Activated CD4-positive, CD25-positive, alpha-beta regulatory T cell treated with anti-CD3 and anti-CD28 coated beads, Interleukin-2, amount 50 U/mL, for 72 hours (primary cell): ENCODE results near the gene MYPN.

Experiments used
- DNase-seq: peaks from one replicate; pipeline ENCODE4 v3.0.0; 2021

Gene MYPN

DNA sequence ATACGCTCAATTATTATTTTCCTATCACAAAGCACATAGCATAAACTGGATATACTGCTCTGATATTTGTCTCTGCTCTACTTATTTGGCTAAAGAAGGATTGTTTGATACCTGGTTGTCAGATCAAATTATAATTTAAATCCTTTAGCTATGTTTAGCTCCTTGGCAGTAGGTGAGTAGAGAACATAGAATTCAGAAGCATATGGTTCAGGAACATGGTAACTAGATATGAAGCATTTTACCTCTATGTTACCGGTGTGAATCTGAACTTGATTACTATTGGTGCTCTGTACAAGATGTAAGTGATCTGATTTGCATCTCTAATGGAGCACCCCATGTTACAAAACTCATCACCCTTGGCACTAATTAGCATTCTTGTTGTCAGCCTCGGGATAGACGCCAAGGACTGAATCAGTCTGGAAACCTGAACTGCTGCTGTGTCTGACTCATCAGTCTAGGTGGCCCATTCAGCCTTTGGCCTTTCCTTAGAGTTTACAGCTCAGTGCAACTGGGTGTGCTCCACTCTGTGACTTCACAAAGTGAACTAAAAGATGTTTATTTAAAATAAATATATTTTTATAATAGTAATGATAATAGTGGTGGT is 12.3 kb upstream of the MYPN start:
- DNase-seq = no peak

DNA sequence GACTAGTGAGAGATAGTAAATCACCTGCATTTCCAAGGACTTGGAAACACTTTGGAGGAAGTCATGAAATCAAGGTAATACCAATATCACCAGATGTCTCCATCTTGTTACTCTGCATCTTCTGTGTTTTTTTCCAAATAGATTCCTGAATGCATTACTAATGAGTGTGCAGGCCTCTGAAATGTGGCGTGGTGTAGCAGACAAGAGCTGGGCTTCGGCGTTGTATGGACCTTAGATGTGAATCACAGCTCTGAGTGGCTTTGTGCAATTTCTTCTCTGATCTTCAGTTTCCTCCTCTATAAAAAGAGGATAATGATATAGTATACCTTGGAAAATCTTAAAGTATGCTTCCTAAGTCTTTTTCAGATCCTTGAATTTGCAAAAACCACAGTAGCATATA is 9.6 kb upstream of the MYPN start:
- no peak for DNase-seq

GRCh38 chr10:68101066-68101465 is 8.2 kb upstream of the MYPN start:
- no peak for DNase-seq

DNA sequence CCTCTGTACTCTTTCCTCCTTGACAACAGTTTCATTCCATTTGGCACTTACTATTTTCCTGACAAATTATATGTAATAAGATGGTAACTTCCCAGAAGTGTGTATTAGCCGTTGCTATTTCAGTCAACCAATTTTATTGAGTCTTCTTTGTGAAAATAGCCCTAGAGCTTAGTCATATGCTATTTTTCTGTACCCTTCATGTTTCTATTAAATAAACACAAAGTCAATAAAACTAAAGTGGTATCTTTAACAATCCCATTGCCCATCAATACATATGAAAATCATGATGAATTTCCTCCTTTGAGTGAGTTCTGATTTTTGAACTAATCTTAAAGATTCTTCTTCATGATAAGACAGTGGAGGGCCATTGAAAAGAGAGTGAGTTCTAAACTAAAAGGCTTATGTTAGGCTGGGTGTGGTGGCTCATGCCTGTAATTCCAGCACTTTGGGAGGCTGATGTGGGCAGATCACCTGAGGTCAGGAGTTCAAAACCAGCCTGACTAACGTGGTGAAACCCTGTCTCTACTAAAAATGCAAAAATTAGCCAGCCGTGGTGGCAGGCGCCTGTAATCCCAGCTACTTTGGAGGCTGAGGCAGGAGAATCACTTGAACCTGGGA is 5.9 kb upstream of the MYPN start:
- no peak for DNase-seq

DNA sequence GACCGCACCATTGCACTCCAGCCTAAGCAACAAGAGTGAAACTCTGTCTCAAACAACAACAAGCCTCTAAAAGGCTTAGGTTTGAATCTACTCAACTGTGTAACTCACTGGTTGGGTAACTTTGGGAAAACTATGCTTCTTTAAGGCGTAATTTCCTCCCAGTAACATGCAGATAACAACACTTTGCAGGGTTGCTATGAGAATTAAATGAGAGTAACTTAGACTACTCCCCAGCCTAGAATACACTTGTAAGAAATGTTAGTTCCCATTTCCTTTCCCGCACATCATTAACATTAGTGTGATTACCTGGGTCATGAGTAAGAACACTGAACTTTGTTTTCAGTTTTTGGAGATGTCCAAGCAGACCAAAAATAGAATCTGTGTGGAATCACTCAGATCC is 5.4 kb upstream of the MYPN start:
- no peak for DNase-seq

- no peak for DNase-seq
These were observed 3.5 kb upstream of the MYPN start for GRCh38 chr10:68105820-68106219.

DNA sequence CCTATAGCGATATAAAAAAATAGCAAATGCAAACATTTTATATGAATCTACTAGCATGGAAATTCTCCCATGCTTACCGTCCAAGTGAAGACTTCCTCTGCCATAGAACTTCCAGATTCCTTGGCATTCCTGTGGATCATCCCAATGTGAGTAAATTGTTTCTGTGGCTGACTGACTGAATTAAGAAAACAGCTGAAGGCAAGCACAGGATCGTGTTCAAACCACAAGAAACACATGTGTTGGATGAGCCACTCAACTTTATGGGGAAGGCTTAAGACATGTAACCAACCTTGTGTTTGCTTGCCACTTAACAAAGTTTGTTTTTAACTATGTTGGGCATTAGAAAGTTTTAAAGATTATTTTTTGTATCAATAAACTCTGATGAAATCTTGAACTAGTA is 2.6 kb upstream of the MYPN start:
- DNase-seq = no peak

- no peak for DNase-seq
These were observed 1.6 kb upstream of the MYPN start for GRCh38 chr10:68107651-68108050.

- DNase-seq = no peak
These were observed 1.2 kb upstream of the MYPN start for GRCh38 chr10:68108051-68108450.

GRCh38 chr10:68108653-68109052 is 635 bp upstream of the MYPN start:
- DNase-seq = no peak

DNA sequence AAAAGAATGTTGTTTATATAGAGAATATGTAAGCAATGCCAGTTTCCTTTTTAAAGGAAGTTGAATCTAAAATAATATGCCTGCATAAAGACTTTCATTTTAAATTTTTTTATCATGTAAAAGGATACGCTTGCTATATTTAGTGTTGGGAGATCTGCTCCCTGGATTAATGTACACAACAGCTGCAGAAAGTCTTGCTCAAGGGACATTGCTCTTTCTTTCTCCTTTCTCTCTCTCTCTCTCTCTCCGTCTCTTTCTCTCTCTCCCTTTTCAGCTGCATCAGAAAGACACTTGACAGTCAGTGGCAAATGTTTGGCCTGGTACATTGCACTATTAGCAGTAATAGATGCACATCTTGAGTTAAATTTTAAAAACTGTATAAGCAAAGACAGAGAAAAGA is 739 bp downstream of the MYPN start:
- no peak for DNase-seq

DNA sequence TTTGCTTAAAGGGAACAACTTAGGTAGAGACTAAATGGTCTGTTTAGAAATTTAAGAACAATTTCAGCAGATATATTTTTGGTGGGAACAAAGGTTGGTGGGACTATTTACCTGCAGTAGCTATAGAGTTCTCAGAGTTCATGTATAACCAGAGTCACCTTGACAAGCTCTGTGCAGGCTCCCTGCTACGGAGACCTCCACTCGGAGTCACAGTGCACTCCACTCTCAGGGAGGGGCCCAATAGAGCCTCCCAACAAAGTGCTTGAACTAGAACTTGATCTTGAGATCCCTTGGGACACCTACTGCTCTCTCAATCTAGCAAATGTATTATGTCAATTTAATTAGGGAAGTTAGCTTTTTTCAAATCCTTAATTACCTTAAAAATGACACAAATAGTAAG is 2.3 kb downstream of the MYPN start:
- DNase-seq = no peak

DNA sequence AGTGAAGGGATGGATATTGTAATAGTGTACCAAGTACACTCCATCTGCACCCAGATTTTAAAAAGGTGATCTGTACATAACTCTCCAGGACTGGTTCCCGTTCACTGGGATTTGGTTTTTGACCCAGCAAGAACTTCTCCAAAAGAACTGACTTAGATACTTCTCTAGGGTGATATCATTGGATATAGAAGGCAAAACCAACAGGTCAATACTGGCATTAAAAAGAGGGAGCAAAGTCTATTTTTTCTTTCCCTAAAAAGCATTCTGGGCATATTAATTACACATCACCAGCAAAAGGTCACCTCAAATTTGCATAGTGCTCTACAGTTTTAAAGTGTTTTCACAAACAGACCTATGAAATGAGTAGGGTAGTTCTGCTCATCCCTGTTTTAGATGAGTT is 3.5 kb downstream of the MYPN start:
- no peak for DNase-seq

- DNase-seq = no peak
These were observed 9.4 kb downstream of the MYPN start for GRCh38 chr10:68118657-68119056.

DNA sequence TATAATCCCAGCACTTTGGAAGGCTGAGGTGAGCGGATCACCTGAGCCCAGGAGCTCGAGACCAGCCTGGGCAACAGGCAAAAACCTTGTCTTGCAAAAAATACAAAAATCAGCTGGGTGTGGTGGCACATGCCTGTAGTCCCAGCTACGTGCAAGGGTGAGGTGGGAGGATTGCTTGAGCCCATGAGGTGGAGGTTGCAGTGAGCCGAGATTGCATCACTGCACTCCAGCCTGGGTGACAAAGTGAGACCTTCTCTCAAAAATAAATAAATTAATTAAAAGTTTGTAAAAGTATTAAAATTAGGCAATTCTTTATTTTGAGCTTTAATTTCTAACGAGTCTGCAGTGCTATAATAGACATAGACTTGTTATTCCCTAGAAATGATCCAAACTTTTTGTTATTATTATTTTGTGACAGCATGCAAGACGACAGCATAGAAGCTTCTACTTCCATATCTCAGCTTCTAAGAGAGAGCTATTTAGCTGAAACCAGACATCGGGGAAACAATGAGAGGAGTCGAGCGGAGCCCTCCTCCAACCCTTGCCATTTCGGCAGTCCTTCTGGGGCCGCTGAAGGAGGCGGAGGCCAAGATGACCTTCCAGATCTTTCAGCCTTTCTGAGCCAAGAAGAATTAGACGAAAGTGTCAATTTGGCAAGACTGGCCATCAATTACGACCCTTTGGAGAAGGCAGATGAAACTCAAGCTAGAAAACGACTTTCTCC is 11.9 kb downstream of the MYPN start:
- no peak for DNase-seq

GRCh38 chr10:68121852-68122251 is 12.6 kb downstream of the MYPN start:
- no peak for DNase-seq

DNA sequence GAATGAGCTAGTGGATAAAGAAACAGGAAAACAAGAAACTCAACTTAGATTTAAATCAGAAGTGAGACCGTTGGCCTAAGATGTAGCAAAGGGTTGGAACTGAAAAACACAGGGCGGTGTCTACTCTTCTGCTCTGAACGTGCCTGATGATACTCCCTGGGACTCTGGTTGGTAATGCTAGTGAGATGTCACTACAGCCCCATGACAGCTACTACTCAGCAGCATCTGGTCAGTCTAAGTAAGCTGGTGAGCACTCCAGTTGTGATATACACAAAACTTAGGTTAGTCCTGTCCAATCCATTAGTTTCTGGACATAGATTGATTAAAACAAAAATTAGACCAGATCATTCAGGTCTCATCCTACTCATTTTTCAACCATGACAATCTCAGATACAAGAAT is 15.4 kb downstream of the MYPN start:
- DNase-seq = no peak

DNA sequence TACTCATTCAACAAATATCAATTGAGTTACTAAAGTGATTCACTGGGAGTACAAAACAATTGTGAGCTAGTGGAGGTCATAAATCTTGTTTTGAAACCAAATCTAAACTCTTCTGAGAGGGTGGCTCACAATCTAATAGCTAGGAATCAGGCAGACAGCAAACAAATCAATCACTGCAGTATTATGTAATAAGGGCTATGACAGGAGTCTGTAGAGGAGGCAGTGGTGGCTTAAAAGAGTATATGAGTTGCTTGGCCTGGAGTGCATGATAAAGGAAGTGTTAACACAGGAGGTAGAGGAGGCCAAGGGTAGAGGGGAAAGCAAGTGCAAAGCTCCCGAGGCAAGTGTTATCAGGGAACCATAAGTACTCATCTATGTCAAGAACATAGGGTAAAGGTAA is 16.5 kb downstream of the MYPN start:
- no peak for DNase-seq

- DNase-seq = no peak
These were observed 18.7 kb downstream of the MYPN start for GRCh38 chr10:68128015-68128414.

GRCh38 chr10:68132391-68132790 is 23.1 kb downstream of the MYPN start:
- DNase-seq = no peak

DNA sequence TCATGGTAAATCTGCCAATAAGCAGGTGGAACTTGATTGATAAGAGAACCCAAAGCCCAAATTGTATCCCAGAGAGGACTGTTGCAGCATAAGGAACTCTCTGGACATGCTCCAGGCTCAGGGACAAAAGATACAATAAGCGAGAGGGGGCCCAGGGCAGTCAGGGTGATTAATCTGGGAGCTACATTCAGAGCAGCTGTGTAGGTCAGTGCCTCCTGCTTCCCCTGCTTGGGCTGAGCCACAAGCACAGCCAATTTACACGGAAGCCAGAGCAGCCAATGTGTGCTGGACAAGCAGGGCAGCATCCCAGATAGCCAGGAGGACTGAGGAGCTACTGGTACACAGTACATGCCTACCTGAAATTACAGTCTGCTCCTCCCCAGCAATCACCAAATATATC is 24.2 kb downstream of the MYPN start:
- DNase-seq = no peak

GRCh38 chr10:68135362-68135761 is 26.1 kb downstream of the MYPN start:
- no peak for DNase-seq

GRCh38 chr10:68135922-68136792 is 26.9 kb downstream of the MYPN start:
- no peak for DNase-seq

DNA sequence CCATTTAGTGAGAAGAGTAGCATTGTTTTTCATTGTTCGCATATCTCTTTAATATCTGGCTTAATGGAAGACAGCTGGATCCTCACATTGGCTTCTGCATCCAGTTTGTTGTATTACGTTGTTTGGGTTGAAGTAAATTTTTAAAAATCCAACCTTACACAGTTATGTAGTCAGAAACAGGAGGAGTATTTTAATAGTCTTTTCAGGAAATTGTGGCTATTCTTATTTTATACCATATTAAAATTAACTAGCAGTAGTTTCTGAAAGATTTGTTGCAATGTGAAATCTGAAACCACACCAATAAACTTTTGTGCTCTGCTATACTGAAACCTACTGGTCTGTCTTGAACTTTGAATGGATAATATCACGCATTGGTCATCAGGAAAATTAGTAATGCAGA is 27.9 kb downstream of the MYPN start:
- no peak for DNase-seq
